Stimulated activated naive CD8-positive, alpha-beta T cell treated with anti-CD3 and anti-CD28 coated beads, Interleukin-15, amount 100 ng/mL, for 72 hours (primary cell): ENCODE measurements around the gene ASZ1.

Experiments used
- ATAC-seq: fragments of 150-1000 bp; cut with Tn5 transposase; 2 replicates; pipeline ENCODE4 v1.10.0; 2021; ENCODE audit warnings: mild to moderate bottlenecking, moderate library complexity
- DNase-seq, 2 donors: peaks; one replicate each; pipeline ENCODE4 v3.0.0; 2021 to 2022
- H3K27ac Mint-ChIP-seq, 2 donors: one replicate each; pipeline ENCODE4 v1.8.0; 2022; ENCODE audit warnings: mild to moderate bottlenecking in 2 of 2, mixed read lengths in 2 of 2, moderate library complexity in 2 of 2
- H3K27me3 Mint-ChIP-seq: one replicate; pipeline ENCODE4 v1.8.0; 2022; ENCODE audit warnings: mixed read lengths
- H3K4me1 Mint-ChIP-seq: one replicate; pipeline ENCODE4 v1.8.0; 2022; ENCODE audit warnings: mild to moderate bottlenecking, mixed read lengths
- H3K4me3 Mint-ChIP-seq, 2 donors: one replicate each; pipeline ENCODE4 v1.8.0; 2022; ENCODE audit warnings: mild to moderate bottlenecking in 2 of 2, mixed read lengths in 2 of 2, moderate library complexity in 1 of 2
- H3K9me3 Mint-ChIP-seq, 2 donors: one replicate each; pipeline ENCODE4 v1.8.0; 2022; ENCODE audit warnings: mixed read lengths in 2 of 2

Gene ASZ1

GRCh38 chr7:117383483-117384189, 43.7 kb downstream of the ASZ1 start:
- H3K9me3 Mint-ChIP-seq, result peaks cover 8 to 15% of the 10 kb centered on the region in 2 donors
- no peak overlapping the region for H3K4me3 Mint-ChIP-seq
- no peaks in the 10 kb centered on the region for H3K27me3 Mint-ChIP-seq
- no peaks in the 10 kb centered on the region for H3K4me1 Mint-ChIP-seq
- H3K27ac Mint-ChIP-seq, result no peak overlapping the region
- DNase-seq, result no peak
- no peak for ATAC-seq

DNA sequence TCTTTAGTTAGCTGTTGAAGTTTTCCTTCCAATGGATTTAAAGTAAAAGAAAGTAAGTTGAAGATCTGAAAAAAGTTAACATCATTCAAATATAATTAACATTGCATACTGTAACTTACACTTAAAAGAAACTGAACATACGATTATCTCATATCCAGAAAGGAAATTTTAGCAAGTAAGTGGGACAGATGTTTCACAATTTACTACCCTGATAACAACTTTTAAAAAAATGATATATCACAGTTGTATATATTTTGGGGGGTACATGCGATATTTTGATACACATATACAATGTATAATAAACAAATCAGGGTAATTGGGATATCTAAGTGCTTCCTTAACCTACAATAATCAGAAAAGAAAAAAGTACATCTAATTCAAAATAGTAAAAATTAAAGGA, 44.2 kb downstream of the ASZ1 start:
- Mint-ChIP-seq H3K27ac (no peak overlapping the region), H3K27me3 (no peaks in the 10 kb centered on the region), H3K9me3 (peaks cover 8 to 11% of the 10 kb centered on the region in 2 donors), H3K4me3 (no peak overlapping the region), H3K4me1 (no peaks in the 10 kb centered on the region)
- no peak for DNase-seq
- ATAC-seq, result no peak

GRCh38 chr7:117381362-117381761, 45.9 kb downstream of the ASZ1 start:
- H3K27ac Mint-ChIP-seq, result no peak overlapping the region
- no peak for ATAC-seq
- no peaks in the 10 kb centered on the region for H3K9me3 Mint-ChIP-seq

GRCh38 chr7:117375380-117375779, 51.9 kb downstream of the ASZ1 start:
- no peaks in the 10 kb centered on the region for H3K27me3 Mint-ChIP-seq
- ATAC-seq (no peak), DNase-seq (no peak)
- H3K4me1 Mint-ChIP-seq, result no peaks in the 10 kb centered on the region
- H3K27ac Mint-ChIP-seq, result no peak overlapping the region
- H3K9me3 Mint-ChIP-seq, result no peaks in the 10 kb centered on the region
- no peak overlapping the region for H3K4me3 Mint-ChIP-seq

More at GRCh38 chr7:117381362-117381761, 45.9 kb downstream of the ASZ1 start:
- Mint-ChIP-seq H3K4me1 (no peaks in the 10 kb centered on the region), H3K27me3 (no peaks in the 10 kb centered on the region), H3K4me3 (no peak overlapping the region)
- no peak for DNase-seq

GRCh38 chr7:117372073-117372472, 55.2 kb downstream of the ASZ1 start:
- H3K4me3 Mint-ChIP-seq, result no peak overlapping the region
- H3K9me3 Mint-ChIP-seq, result no peaks in the 10 kb centered on the region
- DNase-seq (no peak), ATAC-seq (no peak)
- no peak overlapping the region for H3K27ac Mint-ChIP-seq
- H3K27me3 Mint-ChIP-seq, result no peaks in the 10 kb centered on the region
- H3K4me1 Mint-ChIP-seq, result no peaks in the 10 kb centered on the region

DNA sequence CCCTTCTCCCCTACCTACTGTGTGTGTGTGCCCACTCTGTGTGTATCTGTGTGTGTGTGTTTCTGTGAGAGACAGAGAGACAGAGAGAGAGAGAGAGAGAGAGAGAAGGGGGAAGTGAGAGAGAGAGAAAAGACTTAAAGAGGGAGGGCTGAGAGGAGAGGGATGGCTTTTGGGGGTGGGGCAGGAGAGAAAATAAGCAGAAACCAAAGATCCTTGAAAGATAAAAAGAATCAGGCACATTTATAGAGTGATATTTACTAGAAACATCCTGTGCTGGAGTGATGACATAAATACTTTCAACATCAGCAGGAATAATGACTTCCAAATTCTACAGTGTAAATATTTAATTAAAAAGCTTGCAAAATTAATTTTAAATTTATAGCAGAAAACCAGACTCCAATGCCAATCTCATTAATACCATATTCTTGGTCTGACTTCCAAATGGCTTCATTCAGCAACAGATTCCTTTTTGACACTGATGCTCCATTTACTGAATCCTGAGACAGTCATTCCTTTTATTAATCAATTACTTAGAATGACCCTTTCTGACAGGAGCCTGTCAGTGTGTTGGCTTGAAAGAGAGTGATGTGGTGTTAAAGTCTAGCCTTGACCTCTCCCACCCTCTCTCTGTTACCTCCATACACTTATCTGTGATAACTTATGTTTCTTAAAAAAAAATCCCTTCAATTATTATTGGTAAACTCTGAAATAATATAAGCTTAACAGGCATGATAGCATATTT, 62.8 kb downstream of the ASZ1 start:
- no peaks in the 10 kb centered on the region for H3K4me1 Mint-ChIP-seq
- no peaks in the 10 kb centered on the region for H3K27me3 Mint-ChIP-seq
- H3K9me3 Mint-ChIP-seq, result no peaks in the 10 kb centered on the region
- ATAC-seq (no peak), DNase-seq (no peak)
- H3K27ac Mint-ChIP-seq, result no peak overlapping the region
- no peak overlapping the region for H3K4me3 Mint-ChIP-seq

DNA sequence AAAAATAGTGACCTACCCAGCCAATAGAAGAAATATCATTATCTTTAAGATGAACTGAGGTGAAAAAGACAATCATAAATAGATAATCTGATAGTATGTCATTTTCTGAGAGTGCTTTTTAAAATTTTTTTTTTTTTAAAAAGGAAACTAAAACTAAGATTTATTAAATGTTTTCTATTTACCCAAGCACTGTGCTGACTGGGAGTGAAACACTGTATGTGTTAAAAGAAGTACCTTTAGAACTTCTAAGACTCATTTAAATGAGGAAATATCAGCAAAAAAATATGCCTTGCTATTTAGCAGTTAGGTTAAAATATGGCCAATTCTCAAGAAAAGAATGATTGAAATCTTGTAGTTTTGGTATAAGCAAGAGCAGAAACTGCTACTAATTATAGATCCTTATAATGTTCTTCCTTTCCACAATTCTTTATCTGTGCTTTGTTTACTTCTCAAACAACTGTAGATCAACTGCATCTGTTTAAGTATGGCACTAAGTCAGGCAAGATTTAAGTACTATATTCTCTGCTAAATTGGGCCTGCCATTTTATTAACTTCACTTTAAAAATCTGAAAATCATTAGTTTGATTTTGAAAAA, 64.9 kb downstream of the ASZ1 start:
- H3K27ac Mint-ChIP-seq, result no peak overlapping the region
- no peak for DNase-seq
- no peaks in the 10 kb centered on the region for H3K9me3 Mint-ChIP-seq
- no peak overlapping the region for H3K4me3 Mint-ChIP-seq
- no peaks in the 10 kb centered on the region for H3K27me3 Mint-ChIP-seq
- no peaks in the 10 kb centered on the region for H3K4me1 Mint-ChIP-seq
- no peak for ATAC-seq

DNA sequence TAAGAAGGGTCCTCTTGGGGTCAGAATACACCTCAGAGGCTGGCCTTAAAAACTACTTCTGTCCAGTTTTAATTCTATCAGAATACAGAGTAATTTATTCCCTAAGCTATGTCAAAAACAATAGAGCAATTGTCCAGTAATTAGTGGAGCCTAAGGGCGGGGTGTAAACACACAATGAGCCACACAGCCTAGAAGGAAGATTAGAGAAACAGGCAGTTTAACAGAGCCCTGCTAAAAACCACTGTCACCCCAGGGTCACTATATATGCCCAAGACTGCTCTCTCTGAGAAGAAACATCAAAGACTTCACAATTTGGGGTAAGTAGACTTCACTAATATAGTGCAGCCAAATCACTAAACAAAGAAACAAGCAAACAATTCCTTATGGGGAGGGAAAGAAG, 77.3 kb downstream of the ASZ1 start:
- Mint-ChIP-seq H3K4me1 (no peaks in the 10 kb centered on the region), H3K27ac (no peak overlapping the region), H3K4me3 (no peak overlapping the region), H3K9me3 (peaks cover 0 to 12% of the 10 kb centered on the region in 2 donors), H3K27me3 (peaks cover 12% of the 10 kb centered on the region)
- ATAC-seq (no peak), DNase-seq (no peak)

DNA sequence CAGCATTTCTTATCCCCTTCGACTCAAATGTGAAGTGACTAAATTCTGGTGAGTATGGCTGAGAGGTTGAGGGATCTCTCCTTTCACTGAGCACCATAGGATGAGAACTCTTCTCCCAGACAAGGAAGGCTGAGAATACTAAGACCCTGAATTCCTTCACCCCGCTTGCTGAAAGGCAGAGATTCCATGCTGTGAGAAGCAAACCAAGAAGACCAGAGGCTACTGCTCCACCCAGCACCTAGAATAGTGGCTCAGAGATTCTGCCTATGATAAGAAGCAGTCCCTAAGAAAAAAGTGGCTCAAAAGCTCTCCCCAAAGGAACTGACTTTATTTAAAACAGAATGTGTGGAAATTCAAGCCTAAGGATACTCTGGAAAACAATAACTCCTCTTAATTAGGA, 77.7 kb downstream of the ASZ1 start:
- ATAC-seq (no peak), DNase-seq (no peak)
- Mint-ChIP-seq H3K9me3 (peaks cover 0 to 14% of the 10 kb centered on the region in 2 donors), H3K27me3 (peaks cover 12% of the 10 kb centered on the region), H3K27ac (no peak overlapping the region), H3K4me3 (no peak overlapping the region), H3K4me1 (no peaks in the 10 kb centered on the region)

- H3K4me1 Mint-ChIP-seq, result no peaks in the 10 kb centered on the region
- H3K9me3 Mint-ChIP-seq, result peaks cover 0 to 14% of the 10 kb centered on the region in 2 donors
- DNase-seq, result no peak
- no peak overlapping the region for H3K27ac Mint-ChIP-seq
- H3K27me3 Mint-ChIP-seq, result peaks cover 12% of the 10 kb centered on the region
- ATAC-seq, result no peak
- H3K4me3 Mint-ChIP-seq, result no peak overlapping the region
Measured at GRCh38 chr7:117347962-117348672, 79.2 kb downstream of the ASZ1 start.

- peaks cover 12% of the 10 kb centered on the region for H3K27me3 Mint-ChIP-seq
- no peaks in the 10 kb centered on the region for H3K4me1 Mint-ChIP-seq
- no peak overlapping the region for H3K4me3 Mint-ChIP-seq
- no peak overlapping the region for H3K27ac Mint-ChIP-seq
- ATAC-seq (no peak), DNase-seq (no peak)
- peaks cover 0 to 14% of the 10 kb centered on the region in 2 donors for H3K9me3 Mint-ChIP-seq
Measured at GRCh38 chr7:117347480-117347879, 79.8 kb downstream of the ASZ1 start.

GRCh38 chr7:117346161-117346560, 81.1 kb downstream of the ASZ1 start:
- Mint-ChIP-seq H3K27ac (no peak overlapping the region), H3K4me1 (no peaks in the 10 kb centered on the region), H3K4me3 (no peak overlapping the region), H3K27me3 (peaks cover 12% of the 10 kb centered on the region), H3K9me3 (peaks cover 0 to 14% of the 10 kb centered on the region in 2 donors)
- DNase-seq (no peak), ATAC-seq (no peak)

- Mint-ChIP-seq H3K4me3 (no peak overlapping the region), H3K9me3 (no peaks in the 10 kb centered on the region), H3K4me1 (no peaks in the 10 kb centered on the region), H3K27me3 (no peaks in the 10 kb centered on the region), H3K27ac (no peak overlapping the region)
- ATAC-seq (no peak), DNase-seq (no peak)
Measured at GRCh38 chr7:117338020-117338419, 89.3 kb downstream of the ASZ1 start.

GRCh38 chr7:117333168-117333567, 94.1 kb downstream of the ASZ1 start:
- DNase-seq, result no peak
- Mint-ChIP-seq H3K27ac (no peak overlapping the region), H3K4me3 (no peak overlapping the region), H3K27me3 (no peaks in the 10 kb centered on the region), H3K9me3 (peaks cover 0 to 5% of the 10 kb centered on the region in 2 donors), H3K4me1 (no peaks in the 10 kb centered on the region)
- ATAC-seq, result no peak

- H3K4me1 Mint-ChIP-seq, result no peaks in the 10 kb centered on the region
Measured at GRCh38 chr7:117332031-117332430, 95.3 kb downstream of the ASZ1 start.

DNA sequence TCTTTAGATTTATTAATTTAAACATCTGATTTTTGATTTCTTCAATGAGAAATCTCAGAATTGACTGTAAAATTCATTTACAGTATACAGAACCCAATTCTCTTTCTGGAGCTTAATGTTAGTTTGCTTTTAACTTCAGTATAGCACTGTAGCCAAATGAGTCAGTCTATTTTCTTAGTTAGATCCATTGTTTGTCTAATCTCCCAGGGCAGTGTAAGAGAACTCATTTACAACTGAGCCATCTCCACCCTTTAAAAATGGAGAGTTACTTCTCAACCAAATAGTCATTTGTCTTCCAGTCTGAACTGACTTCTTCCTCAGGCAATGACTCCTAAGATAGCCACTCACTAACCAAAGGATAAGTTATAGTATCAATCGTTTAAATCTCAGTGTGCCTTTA, 101.5 kb downstream of the ASZ1 start:
- no peak for DNase-seq
- Mint-ChIP-seq H3K27me3 (peaks cover 59% of the 10 kb centered on the region), H3K4me1 (peaks cover 13% of the 10 kb centered on the region), H3K4me3 (no peak overlapping the region), H3K27ac (no peak overlapping the region), H3K9me3 (peaks cover 0 to 5% of the 10 kb centered on the region in 2 donors)
- no peak for ATAC-seq

More at GRCh38 chr7:117332031-117332430, 95.3 kb downstream of the ASZ1 start:
- Mint-ChIP-seq H3K4me3 (no peak overlapping the region), H3K27ac (no peak overlapping the region), H3K27me3 (no peaks in the 10 kb centered on the region), H3K9me3 (peaks cover 0 to 5% of the 10 kb centered on the region in 2 donors)
- ATAC-seq (no peak), DNase-seq (no peak)
